Activated CD8-positive, alpha-beta memory T cell treated with anti-CD3 and anti-CD28 coated beads for 48 hours (primary cell): ENCODE measurements around the gene ATAD3B.
"Not testable (repeated sequence)": the region's sequence is repeated elsewhere in the genome, so short reads cannot be mapped to it uniquely, and the experiment has no call there.

Experiments used
- DNase-seq, 3 experiments: peaks; one replicate each; pipeline ENCODE4 v3.0.0-alpha.2; 2020; ENCODE audit warnings: low read depth in 2 of 3, low spot score in 2 of 3

Gene ATAD3B

GRCh38 chr1:1450616-1451015 lies 20.9 kb upstream of the ATAD3B start:
- DNase-seq, result not testable (repeated sequence)

GRCh38 chr1:1451696-1452364 lies 19.7 kb upstream of the ATAD3B start:
- no peak for DNase-seq

- not testable (repeated sequence) for DNase-seq
Measured at GRCh38 chr1:1452365-1452739, 19.2 kb upstream of the ATAD3B start.

- no peak for DNase-seq
Measured at GRCh38 chr1:1452882-1453281, 18.7 kb upstream of the ATAD3B start.

- DNase-seq, result not testable (repeated sequence)
Measured at GRCh38 chr1:1454286-1455056, 17.1 kb upstream of the ATAD3B start.

DNA sequence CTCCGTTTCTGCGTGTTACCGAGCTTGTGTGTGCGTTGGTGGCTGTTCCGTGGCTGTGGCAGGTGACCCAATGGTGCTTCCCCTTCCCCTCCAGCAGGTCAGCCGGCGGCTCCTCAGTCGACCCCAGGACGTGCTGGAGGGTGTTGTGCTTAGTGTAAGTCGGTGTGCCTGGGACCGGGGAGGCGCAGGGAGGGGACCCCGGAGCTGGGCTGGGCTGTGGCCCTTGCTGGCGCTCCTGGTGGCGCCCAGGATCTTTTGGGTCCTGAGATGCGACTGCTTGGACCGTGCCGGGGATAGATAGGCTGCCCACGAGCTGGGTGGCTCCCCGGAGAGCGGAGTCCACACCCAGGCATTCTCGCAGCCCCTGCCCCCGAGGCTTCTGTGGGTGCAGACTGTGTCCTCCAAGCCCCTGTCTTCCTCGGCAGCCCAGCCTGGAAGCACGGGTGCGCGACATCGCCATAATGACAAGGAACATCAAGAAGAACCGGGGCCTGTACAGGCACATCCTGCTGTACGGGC lies 16.1 kb upstream of the ATAD3B start:
- no peak for DNase-seq

GRCh38 chr1:1455934-1456333 lies 15.6 kb upstream of the ATAD3B start:
- not testable (repeated sequence) for DNase-seq

DNA sequence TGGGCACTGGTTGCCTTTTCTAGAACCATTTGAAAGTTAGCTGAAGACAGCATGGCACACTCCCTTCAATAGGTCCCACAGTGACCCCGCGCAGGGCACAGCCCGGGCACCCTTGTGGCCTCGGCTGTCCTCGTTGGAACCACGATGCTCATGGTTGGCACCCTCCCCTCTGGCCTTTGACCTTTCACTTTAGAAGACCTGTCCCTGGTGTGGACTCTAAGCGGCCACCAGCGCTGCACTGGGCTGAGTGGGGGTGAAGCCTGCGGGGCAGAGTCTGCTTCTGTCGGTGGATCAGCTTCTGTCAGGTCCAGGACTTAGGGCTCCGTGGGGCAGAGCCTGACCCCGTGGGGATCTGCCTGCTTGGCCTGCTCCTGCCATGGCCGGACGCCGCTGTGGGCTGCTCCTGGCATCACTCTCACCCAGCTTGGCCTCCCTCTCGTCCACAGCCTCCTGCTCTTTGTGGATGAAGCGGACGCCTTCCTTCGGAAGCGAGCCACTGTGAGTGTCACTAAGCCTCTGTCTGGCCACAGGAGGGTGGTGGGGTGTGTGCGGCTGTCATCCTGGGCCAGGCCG lies 14.8 kb upstream of the ATAD3B start:
- not testable (repeated sequence) for DNase-seq

DNA sequence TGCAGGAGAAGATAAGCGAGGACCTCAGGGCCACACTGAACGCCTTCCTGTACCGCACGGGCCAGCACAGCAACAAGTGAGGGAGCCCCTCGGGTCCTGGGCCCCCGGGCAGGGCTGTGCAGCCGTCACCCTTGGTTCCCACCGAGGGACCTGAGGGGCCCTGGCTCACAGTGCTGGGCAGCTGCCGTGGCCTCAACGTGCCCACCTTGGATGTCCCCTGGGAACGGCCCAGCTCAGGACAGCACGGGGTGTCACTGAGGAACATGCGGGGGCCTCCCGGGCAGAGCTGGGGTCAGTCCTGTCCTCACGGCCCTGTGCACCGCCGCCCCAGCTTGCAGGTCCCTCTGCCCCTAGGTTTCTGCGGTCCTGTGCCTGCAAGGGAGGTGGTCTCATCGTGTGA lies 12.4 kb upstream of the ATAD3B start:
- not testable (repeated sequence) for DNase-seq

DNA sequence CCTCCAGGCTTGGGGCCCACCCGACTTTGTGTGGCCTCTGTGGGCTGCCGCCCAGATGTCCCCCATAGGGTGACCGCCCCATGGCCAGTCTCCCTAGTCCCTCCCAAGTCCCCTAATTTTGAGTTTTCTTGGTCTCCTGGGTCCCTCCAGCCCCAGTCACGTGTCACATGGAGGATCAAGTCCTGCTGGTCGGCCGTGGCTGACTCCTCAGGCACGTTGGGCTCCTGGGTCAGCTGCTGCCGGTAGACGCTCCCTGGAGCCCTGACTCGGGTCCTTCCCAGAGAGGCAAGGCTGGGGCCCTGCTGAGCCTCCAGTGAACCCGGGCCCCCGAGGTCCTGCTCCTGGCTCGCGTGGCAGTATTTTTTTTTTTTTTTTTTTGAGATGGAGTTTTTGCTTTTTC lies 11.9 kb upstream of the ATAD3B start:
- not testable (repeated sequence) for DNase-seq

- no peak for DNase-seq
Measured at GRCh38 chr1:1460540-1461130, 10.9 kb upstream of the ATAD3B start.

DNA sequence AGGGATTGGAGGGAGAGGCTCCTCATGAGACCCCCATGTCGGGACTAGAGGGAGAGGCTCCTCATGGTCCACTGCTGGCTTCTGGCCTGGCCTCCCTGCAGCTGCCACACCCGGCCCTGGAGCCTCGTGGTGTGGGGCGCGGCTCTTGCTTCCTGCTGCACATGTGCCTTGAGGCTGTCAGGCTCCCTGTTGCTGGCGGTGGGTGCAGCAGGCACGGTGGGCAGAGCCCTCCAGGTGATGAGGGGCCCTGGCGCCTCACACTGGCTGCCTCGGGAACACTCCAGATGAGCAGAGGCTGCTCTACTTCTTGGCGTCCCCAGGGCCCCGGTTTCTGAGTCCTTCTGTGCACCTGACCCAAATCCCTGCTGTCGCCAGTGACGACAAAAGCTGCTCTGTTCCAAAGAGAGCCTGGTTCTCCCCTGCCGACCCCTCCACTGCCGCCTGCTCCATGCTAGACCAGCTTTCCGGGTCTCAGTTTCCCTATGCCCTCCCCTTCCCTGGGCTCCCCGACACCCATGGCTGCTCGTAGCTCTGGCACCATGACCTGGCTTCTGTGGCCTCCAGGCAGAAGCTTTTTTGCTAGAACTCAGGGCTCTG lies 9.7 kb upstream of the ATAD3B start:
- no peak for DNase-seq

GRCh38 chr1:1462318-1462966 lies 9.1 kb upstream of the ATAD3B start:
- no peak for DNase-seq

DNA sequence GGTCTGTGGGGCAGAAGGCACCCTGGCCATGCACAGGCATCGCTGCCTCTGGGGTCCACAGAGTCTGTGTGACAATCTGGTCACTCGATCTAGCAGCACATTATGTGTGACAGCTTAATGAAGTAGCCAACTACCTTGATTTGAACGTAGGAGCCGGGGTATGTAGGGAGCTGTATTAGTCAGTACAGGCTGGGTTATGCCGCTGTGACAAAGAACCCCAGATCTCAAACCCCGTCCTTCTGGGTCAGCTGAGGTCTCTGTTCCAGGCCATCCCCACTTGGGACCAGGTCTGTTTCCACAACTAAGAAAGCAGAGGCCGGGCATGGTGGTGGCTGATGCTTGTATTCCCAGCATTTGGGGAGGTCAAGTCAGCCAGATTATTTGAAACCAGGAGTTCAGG lies 8.3 kb upstream of the ATAD3B start:
- no peak for DNase-seq

GRCh38 chr1:1468196-1468985 lies 3.2 kb upstream of the ATAD3B start:
- DNase-seq, result not testable (repeated sequence)

DNA sequence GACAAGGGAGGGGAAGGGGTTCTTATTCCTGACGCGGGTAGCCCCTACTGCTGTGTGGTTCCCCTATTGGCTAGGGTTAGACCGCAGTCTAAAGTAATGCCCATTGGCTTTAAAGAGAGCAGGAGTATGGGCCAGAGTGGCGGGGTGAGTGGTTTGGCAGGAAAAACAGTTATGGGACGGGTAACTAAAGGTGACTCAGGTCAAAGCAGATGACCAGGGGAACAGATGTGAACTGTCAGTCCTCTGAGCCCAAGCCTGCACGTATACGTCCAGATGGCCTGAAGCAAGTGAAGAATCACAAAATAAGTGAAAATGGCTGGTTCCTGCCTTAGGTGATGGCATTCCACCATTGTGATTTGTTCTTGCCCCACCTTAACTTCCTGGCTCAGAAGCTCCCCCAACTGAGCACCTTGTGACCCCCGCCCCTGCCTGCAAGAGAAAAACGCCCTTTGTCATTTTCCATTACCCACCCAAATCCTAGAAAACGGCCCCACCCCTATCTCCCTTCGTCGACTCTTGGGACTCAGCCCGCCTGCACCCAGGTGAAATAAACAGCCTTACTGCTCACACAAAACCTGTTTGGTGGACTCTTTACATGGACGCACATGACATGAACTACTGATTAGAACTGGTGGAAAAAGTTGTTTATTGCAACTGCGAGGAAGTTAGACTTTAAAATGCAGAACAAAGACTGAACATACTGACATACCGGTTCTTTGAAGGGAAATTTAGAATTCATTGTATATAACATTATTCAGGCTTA lies 758 bp upstream of the ATAD3B start:
- no peak for DNase-seq

DNA sequence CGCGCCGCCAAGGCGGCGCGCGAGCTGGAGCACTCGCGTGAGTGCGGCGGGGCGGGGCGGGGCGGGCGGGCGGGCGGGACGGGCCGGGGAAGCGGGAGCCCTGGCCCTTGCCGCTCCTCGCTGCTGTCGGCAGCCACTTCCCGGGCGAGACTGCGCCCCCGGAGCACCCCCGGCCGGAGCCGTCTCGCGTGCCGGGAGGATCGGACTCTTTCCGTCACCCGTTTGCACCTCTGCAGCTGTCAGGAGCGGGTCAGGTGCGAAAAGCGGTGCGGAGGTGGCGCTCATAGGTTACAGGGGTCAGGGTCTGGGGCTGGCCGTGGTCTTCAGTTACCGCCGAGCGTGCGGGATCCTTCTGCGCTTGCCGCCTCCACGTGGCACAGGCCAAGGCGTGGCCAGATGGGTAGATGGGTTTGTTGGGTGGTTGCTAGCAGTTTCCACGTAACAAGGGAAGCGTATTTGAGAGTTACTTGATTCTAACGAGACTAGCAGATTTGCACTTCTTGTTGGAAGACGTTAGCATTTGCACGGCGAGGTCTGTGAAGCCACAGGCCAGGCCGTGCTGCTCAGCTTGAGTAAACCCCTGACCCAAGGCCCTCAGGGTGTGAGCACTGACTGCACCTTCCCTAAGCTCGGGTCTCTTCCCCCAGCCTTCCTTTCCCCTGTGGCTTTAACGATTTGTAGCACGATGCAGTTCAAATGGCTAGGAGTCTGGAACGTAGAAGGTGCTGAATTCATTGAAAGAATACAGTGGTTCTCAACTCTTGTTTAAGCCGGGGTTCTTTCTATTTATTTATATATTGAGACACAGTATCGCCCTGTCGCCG lies 700 bp downstream of the ATAD3B start:
- not testable (repeated sequence) for DNase-seq

DNA sequence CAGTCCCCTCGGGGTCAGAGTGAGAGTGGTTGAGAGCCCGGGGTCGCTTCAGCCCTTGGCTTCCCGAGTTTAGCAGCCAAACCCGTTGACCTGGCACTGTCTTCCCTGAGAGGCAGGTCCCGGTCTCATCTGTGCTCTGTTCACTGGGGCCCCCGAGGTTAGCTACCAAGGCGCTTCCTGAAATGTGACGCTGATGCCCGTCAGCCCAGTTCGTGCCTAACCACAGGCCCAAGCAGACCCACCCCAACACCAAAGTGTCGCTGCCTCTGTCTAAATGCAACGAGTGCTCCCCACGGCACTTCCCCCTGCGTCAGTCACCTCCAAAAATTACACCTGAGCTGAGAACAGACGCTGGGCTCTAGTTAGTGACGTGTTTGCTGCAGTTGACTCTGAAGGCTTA lies 4.4 kb downstream of the ATAD3B start:
- not testable (repeated sequence) for DNase-seq
